Loucy (cell line): Measurements from ENCODE around the gene SEPHS1.

ENCODE experiments used
- H2AFZ ChIP-seq: fragments of 200-600 bp; sonication (generic); 2 replicates; pipeline ENCODE4 v1.6.0; 2016; ENCODE audit warnings: antibody characterized with exemption, mild to moderate bottlenecking, low read length, moderate library complexity
- H3F3A ChIP-seq: fragments of 200-600 bp; 2 replicates; pipeline ENCODE4 v1.6.0; 2016; ENCODE audit warnings: antibody characterized with exemption, low read depth, mild to moderate bottlenecking
- H3K27me3 ChIP-seq: fragments of 200-600 bp; sonication (generic); 2 replicates; pipeline ENCODE4 v1.6.1; 2014; ENCODE audit warnings: low read length, mild to moderate bottlenecking; ENCODE audit not compliant: insufficient read depth, poor library complexity, severe bottlenecking
- H3K36me3 ChIP-seq: fragments of 200-600 bp; sonication (generic); 2 replicates; pipeline ENCODE4 v1.6.1; 2016; ENCODE audit warnings: low read length; ENCODE audit not compliant: insufficient read depth
- H3K4me1 ChIP-seq: fragments of 200-600 bp; sonication (generic); 2 replicates; pipeline ENCODE4 v1.5.1; 2014; ENCODE audit warnings: low read length, mild to moderate bottlenecking; ENCODE audit not compliant: insufficient read depth, poor library complexity, severe bottlenecking
- H3K4me2 ChIP-seq: fragments of 200-600 bp; sonication (generic); 2 replicates; pipeline ENCODE4 v1.6.0; 2014; ENCODE audit warnings: antibody characterized with exemption, low read length, low read depth, mild to moderate bottlenecking; ENCODE audit not compliant: poor library complexity, severe bottlenecking
- H3K4me3 ChIP-seq: fragments of 200-600 bp; sonication (generic); 2 replicates; pipeline ENCODE4 v1.5.1; 2014; ENCODE audit warnings: low read length, mild to moderate bottlenecking, mixed read lengths; ENCODE audit not compliant: poor library complexity, severe bottlenecking
- H3K79me2 ChIP-seq: fragments of 200-600 bp; sonication (generic); 2 replicates; pipeline ENCODE4 v1.6.1; 2014; ENCODE audit warnings: low read length; ENCODE audit not compliant: insufficient read depth
- H3K9ac ChIP-seq: fragments of 200-600 bp; sonication (generic); 2 replicates; pipeline ENCODE4 v1.6.0; 2014; ENCODE audit warnings: mild to moderate bottlenecking, low read depth, low read length, moderate library complexity; ENCODE audit not compliant: poor library complexity, severe bottlenecking
- H3K9me2 ChIP-seq: fragments of 200-600 bp; sonication (generic); replicated peaks from 2 replicates; pipeline ENCODE4 v1.6.1; 2016; ENCODE audit warnings: low read depth, low read length, mixed read lengths
- H3K9me3 ChIP-seq: fragments of 200-600 bp; sonication (generic); 2 replicates; pipeline ENCODE4 v1.6.1; 2014; ENCODE audit warnings: mild to moderate bottlenecking, antibody characterized with exemption, low read length, low read depth; ENCODE audit not compliant: insufficient read depth
- H4K20me1 ChIP-seq: fragments of 200-600 bp; sonication (generic); 2 replicates; pipeline ENCODE4 v1.6.0; 2014; ENCODE audit warnings: antibody characterized with exemption, low read length, mild to moderate bottlenecking; ENCODE audit not compliant: insufficient read depth, poor library complexity, severe bottlenecking
- EZH2phosphoT487 ChIP-seq: fragments of 200-600 bp; IDR thresholded peaks from 2 replicates; pipeline ENCODE4 v1.6.1; 2018; ENCODE audit warnings: antibody characterized with exemption, mild to moderate bottlenecking, moderate library complexity, borderline replicate concordance
- TF ChIP-seq, protein P1 (sequence below): fragments of 200-600 bp; sonication (generic); conservative IDR thresholded peaks from 2 replicates; pipeline ENCODE4 v1.5.1; 2014; ENCODE audit warnings: mild to moderate bottlenecking, antibody characterized with exemption, low read length

SEPHS1 gene

DNA sequence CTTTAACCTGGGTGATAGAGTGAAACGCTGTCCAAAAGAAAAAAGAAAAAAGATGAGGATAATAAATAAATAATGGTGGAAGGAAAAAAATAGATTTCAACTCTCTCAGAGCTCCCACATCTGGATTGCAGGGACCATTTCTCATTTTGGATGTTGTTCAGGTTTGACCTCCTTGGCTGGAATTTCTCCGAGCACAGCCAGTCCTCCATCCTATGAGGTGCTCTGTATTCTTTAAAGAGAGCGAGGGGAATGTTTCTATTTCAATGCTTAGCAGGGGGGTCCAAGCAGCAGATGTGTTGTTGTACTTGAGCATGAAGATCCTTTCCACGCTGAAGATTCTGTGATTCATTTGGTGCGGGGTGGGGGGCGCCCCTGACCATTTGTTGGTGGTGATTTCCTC is 17.7 kb upstream of the SEPHS1 start:
- Histone ChIP-seq H3K4me2 (no peak overlapping the region), H3F3A (no peaks in the 10 kb centered on the region), H3K79me2 (no peaks in the 10 kb centered on the region), H3K9me2 (no peaks in the 10 kb centered on the region), H3K27me3 (no peaks in the 10 kb centered on the region), H3K4me1 (no peaks in the 10 kb centered on the region), H3K9ac (no peak overlapping the region), H3K36me3 (no peaks in the 10 kb centered on the region), H4K20me1 (no peaks in the 10 kb centered on the region), H3K9me3 (no peaks in the 10 kb centered on the region), H3K4me3 (no peak overlapping the region), H2AFZ (no peak overlapping the region)
- TF ChIP-seq, protein P1, sequence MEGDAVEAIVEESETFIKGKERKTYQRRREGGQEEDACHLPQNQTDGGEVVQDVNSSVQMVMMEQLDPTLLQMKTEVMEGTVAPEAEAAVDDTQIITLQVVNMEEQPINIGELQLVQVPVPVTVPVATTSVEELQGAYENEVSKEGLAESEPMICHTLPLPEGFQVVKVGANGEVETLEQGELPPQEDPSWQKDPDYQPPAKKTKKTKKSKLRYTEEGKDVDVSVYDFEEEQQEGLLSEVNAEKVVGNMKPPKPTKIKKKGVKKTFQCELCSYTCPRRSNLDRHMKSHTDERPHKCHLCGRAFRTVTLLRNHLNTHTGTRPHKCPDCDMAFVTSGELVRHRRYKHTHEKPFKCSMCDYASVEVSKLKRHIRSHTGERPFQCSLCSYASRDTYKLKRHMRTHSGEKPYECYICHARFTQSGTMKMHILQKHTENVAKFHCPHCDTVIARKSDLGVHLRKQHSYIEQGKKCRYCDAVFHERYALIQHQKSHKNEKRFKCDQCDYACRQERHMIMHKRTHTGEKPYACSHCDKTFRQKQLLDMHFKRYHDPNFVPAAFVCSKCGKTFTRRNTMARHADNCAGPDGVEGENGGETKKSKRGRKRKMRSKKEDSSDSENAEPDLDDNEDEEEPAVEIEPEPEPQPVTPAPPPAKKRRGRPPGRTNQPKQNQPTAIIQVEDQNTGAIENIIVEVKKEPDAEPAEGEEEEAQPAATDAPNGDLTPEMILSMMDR, result no peak
- no peak for TF ChIP-seq EZH2phosphoT487

DNA sequence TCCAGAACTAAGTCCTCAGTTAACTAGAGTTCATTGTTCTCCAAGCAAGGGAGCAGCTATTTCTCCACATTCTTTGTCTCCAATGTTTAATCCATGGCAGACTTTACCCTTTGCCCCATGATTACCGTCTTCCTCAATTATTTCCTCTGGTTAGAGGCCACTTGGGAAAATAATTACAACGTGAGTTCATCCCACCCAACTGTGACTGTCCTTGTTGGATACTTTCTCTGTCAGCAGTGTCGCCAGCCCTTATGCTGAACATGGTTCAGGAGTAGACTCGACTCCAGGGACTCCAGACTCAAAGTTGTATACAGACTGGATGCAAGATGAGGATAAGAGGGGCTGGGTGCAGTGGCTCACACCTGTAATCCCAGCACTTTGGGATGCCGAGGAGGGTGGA is 17.1 kb upstream of the SEPHS1 start:
- Histone ChIP-seq H3K9me3 (no peaks in the 10 kb centered on the region), H3F3A (no peaks in the 10 kb centered on the region), H2AFZ (peak overlapping the region; percentile 43; the same call in 1 of the 2 replicates), H3K4me1 (no peaks in the 10 kb centered on the region), H4K20me1 (no peaks in the 10 kb centered on the region), H3K4me2 (no peak overlapping the region), H3K27me3 (no peaks in the 10 kb centered on the region), H3K9me2 (no peaks in the 10 kb centered on the region), H3K4me3 (no peak overlapping the region), H3K9ac (no peak overlapping the region), H3K79me2 (no peaks in the 10 kb centered on the region), H3K36me3 (no peaks in the 10 kb centered on the region)
- TF ChIP-seq, protein P1, result no peak
- no peak for TF ChIP-seq EZH2phosphoT487

DNA sequence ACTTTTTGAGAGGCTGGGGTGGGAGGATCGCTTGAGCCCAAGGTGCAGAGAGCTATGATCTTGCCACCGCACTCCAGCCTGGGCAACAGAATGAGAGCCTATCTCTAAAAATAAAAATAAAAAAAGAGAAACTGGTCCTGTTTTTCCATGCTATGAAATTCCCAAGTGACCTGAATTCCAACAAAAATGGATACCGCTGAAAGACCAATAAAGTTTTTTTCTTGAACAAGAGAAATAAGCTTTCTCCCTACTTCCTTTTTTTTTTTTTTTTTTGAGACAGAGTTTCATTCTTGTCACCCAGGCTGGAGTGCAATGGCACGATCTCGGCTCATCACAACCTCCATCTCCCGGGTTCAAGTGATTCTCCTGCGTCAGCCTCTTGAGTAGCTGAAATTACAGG is 12.5 kb upstream of the SEPHS1 start:
- Histone ChIP-seq H3F3A (no peaks in the 10 kb centered on the region), H3K79me2 (no peaks in the 10 kb centered on the region), H3K4me1 (no peaks in the 10 kb centered on the region), H3K9me3 (no peaks in the 10 kb centered on the region), H3K4me3 (no peak overlapping the region), H4K20me1 (no peaks in the 10 kb centered on the region), H3K9ac (no peak overlapping the region), H3K9me2 (no peaks in the 10 kb centered on the region), H3K27me3 (no peaks in the 10 kb centered on the region), H3K36me3 (no peaks in the 10 kb centered on the region), H2AFZ (no peak overlapping the region), H3K4me2 (no peak overlapping the region)
- no peak for TF ChIP-seq EZH2phosphoT487
- TF ChIP-seq, protein P1, result no peak
